ENCODE data around the gene COX6A2. TPM values are rescaled to one million over a fixed set of nuclear protein-coding genes. Genes with fewer than 3 reads are reported as not detected.

The COX6A2 gene
- total RNA-seq, 3 donors from 2014 or later, result not detected

GRCh38 chr16:31458073-31458843, 30.1 kb upstream of the COX6A2 start:
- H3K4me3 ChIP-seq, result peak overlapping the region; percentile 81 to 88 (median 83)
- H3K9me3 ChIP-seq, result no peaks in the 10 kb centered on the region
- TF ChIP-seq CTCF (IDR thresholded peaks at IDR 0.05) (no peak), POLR2A (IDR thresholded peaks at IDR 0.05) (no peak), POLR2AphosphoS5 (IDR thresholded peaks at IDR 0.05) (no peak)
- peak in 1 of 2 donors; percentile 59 for DNase-seq (ENCODE audit: low spot score in 2 of 2)
- H3K27ac ChIP-seq, result peak overlapping the region; percentile 99 to 100
- intact Hi-C loops (cut with DNase I; ENCODE audit: low total_unique reads), result no loop called here
- H3K4me1 ChIP-seq, result peaks cover 5 to 16% of the 10 kb centered on the region in 2 donors
- no peaks in the 10 kb centered on the region for H3K27me3 ChIP-seq
- H3K36me3 ChIP-seq, result no peaks in the 10 kb centered on the region

GRCh38 chr16:31456988-31457360, 28.8 kb upstream of the COX6A2 start:
- Histone ChIP-seq H3K27me3 (no peaks in the 10 kb centered on the region), H3K36me3 (no peaks in the 10 kb centered on the region), H3K27ac (peak overlapping the region in 1 of 2 donors; percentile 16), H3K4me1 (peaks cover 5 to 21% of the 10 kb centered on the region in 2 donors), H3K9me3 (no peaks in the 10 kb centered on the region), H3K4me3 (peak overlapping the region in 1 of 3 donors; percentile 81)
- TF ChIP-seq POLR2A (IDR thresholded peaks at IDR 0.05) (no peak), POLR2AphosphoS5 (IDR thresholded peaks at IDR 0.05) (no peak), CTCF (IDR thresholded peaks at IDR 0.05) (no peak)
- no peak for DNase-seq (ENCODE audit: low spot score in 2 of 2)
- intact Hi-C loops (cut with DNase I; ENCODE audit: low total_unique reads), result no loop called here

- intact Hi-C loops (cut with DNase I; ENCODE audit: low total_unique reads), result no loop called here
- no peaks in the 10 kb centered on the region for H3K36me3 ChIP-seq
- H3K4me1 ChIP-seq, result peaks cover 5 to 28% of the 10 kb centered on the region in 2 donors
- DNase-seq (ENCODE audit: low spot score in 2 of 2), result no peak
- no peak overlapping the region for H3K4me3 ChIP-seq
- no peaks in the 10 kb centered on the region for H3K27me3 ChIP-seq
- no peak overlapping the region for H3K27ac ChIP-seq
- TF ChIP-seq POLR2AphosphoS5 (IDR thresholded peaks at IDR 0.05) (no peak), CTCF (IDR thresholded peaks at IDR 0.05) (no peak), POLR2A (IDR thresholded peaks at IDR 0.05) (no peak)
- no peaks in the 10 kb centered on the region for H3K9me3 ChIP-seq
Measured at GRCh38 chr16:31455601-31456314, 27.6 kb upstream of the COX6A2 start.

- DNase-seq (ENCODE audit: low spot score in 2 of 2), result no peak
- Histone ChIP-seq H3K27me3 (no peaks in the 10 kb centered on the region), H3K36me3 (no peaks in the 10 kb centered on the region), H3K4me1 (peaks cover 5 to 28% of the 10 kb centered on the region in 2 donors), H3K27ac (peak overlapping the region; percentile 61 to 77), H3K4me3 (no peak overlapping the region), H3K9me3 (no peaks in the 10 kb centered on the region)
- TF ChIP-seq CTCF (IDR thresholded peaks at IDR 0.05) (no peak), POLR2A (IDR thresholded peaks at IDR 0.05) (no peak), POLR2AphosphoS5 (IDR thresholded peaks at IDR 0.05) (no peak)
- intact Hi-C loops (cut with DNase I; ENCODE audit: low total_unique reads), result no loop called here
Measured at GRCh38 chr16:31453255-31454204, 25.4 kb upstream of the COX6A2 start.

Data from breast epithelium (tissue), 4 donors.